Kidney glomerular epithelial cell (primary cell): ENCODE results near the gene ALDOB.

Source experiments
- DNase-seq: peaks from one replicate; lab custom pipeline; 2025; lab: John Stamatoyannopoulos, UW

ALDOB gene

GRCh38 chr9:101435601-101436079 is at the start of gene ALDOB:
TSS of gene ALDOB (minus strand) at chr9:101435774. CDS start at chr9:101430887, 4,887 bp downstream.
- no peak for DNase-seq

GRCh38 chr9:101484046-101484445 is 48.5 kb upstream of the ALDOB start:
- DNase-seq = no peak

- no peak for DNase-seq
Observed at GRCh38 chr9:101481261-101481660, 45.7 kb upstream of the ALDOB start.

- no peak for DNase-seq
Observed at GRCh38 chr9:101480386-101480785, 44.8 kb upstream of the ALDOB start.

GRCh38 chr9:101479338-101480030 is 43.9 kb upstream of the ALDOB start:
- DNase-seq = no peak

GRCh38 chr9:101478906-101479305 is 43.3 kb upstream of the ALDOB start:
- DNase-seq = no peak

- DNase-seq = no peak
Observed at GRCh38 chr9:101478444-101478843, 42.9 kb upstream of the ALDOB start.

- no peak for DNase-seq
Observed at GRCh38 chr9:101477736-101478135, 42.2 kb upstream of the ALDOB start.

- peak; percentile 73 for DNase-seq
Observed at GRCh38 chr9:101477214-101477613, 41.6 kb upstream of the ALDOB start.

GRCh38 chr9:101476576-101477208 is 41.1 kb upstream of the ALDOB start:
- no peak for DNase-seq

- DNase-seq = no peak
Observed at GRCh38 chr9:101472891-101473290, 37.3 kb upstream of the ALDOB start.

GRCh38 chr9:101470929-101471328 is 35.4 kb upstream of the ALDOB start:
- no peak for DNase-seq

- DNase-seq = no peak
Observed at GRCh38 chr9:101470021-101470420, 34.4 kb upstream of the ALDOB start.

- DNase-seq = peak; percentile 89
Observed at GRCh38 chr9:101469026-101469425, 33.5 kb upstream of the ALDOB start.

- DNase-seq = no peak
Observed at GRCh38 chr9:101468116-101468515, 32.5 kb upstream of the ALDOB start.

- DNase-seq = no peak
Observed at GRCh38 chr9:101467690-101468089, 32.1 kb upstream of the ALDOB start.

GRCh38 chr9:101466863-101467262 is 31.3 kb upstream of the ALDOB start:
- no peak for DNase-seq

GRCh38 chr9:101465326-101465915 is 29.8 kb upstream of the ALDOB start:
- DNase-seq = peak; percentile 32

- DNase-seq = no peak
Observed at GRCh38 chr9:101463397-101463796, 27.8 kb upstream of the ALDOB start.

- DNase-seq = no peak
Observed at GRCh38 chr9:101462558-101462957, 27.0 kb upstream of the ALDOB start.

- DNase-seq = no peak
Observed at GRCh38 chr9:101460965-101461364, 25.4 kb upstream of the ALDOB start.

GRCh38 chr9:101458963-101459631 is 23.5 kb upstream of the ALDOB start:
- peak; percentile 81 for DNase-seq

- DNase-seq = no peak
Observed at GRCh38 chr9:101457003-101457402, 21.4 kb upstream of the ALDOB start.
